MCF 10A (cell line): ENCODE measurements around the gene AQR. TPM values are rescaled to one million over a fixed set of nuclear protein-coding genes. Genes with fewer than 3 reads are reported as not detected.
A peak's percentile ranks its signal among the peaks of the same experiment; 100 is the strongest.

Source experiments
- BruUV-seq: library from RNA; stranded (reverse); fragments of 400-500 nt; replicated peaks from 2 replicates; lab custom pipeline; 2021; lab: Mats Ljungman, UMichigan
- CTCF ChIA-PET: fragments of 300-600 bp; sonication (Branson Sonifier 250); formaldehyde crosslinking; extraction: SDS; loops from one replicate; lab custom pipeline; 2021; ENCODE audit warnings: antibody characterized with exemption, inconsistent platforms; lab: Yijun Ruan, JAX
- POLR2A ChIA-PET: fragments of 300-600, 350-650 bp; sonication (Branson Sonifier 250); formaldehyde crosslinking; extraction: SDS; loops from one replicate; lab custom pipeline; 2020; ENCODE audit warnings: antibody characterized with exemption, inconsistent platforms; lab: Yijun Ruan, JAX
- DNase-seq: peaks from one replicate; pipeline ENCODE4 v3.0.0-alpha.2; 2018; ENCODE audit not compliant: unreplicated experiment
- H3K27ac Mint-ChIP-seq: one replicate; pipeline ENCODE4 v1.8.0; 2022; ENCODE audit warnings: mild to moderate bottlenecking, low read depth, mixed read lengths; ENCODE audit not compliant: unreplicated experiment
- H3K27me3 Mint-ChIP-seq: one replicate; pipeline ENCODE4 v1.8.0; 2022; ENCODE audit warnings: mixed read lengths; ENCODE audit not compliant: insufficient read depth, unreplicated experiment
- H3K36me3 Mint-ChIP-seq: one replicate; pipeline ENCODE4 v1.8.0; 2022; ENCODE audit warnings: mild to moderate bottlenecking, moderate library complexity, mixed read lengths; ENCODE audit not compliant: insufficient read depth, unreplicated experiment
- H3K4me1 Mint-ChIP-seq: one replicate; pipeline ENCODE4 v1.8.0; 2022; ENCODE audit warnings: mixed read lengths; ENCODE audit not compliant: insufficient read depth, unreplicated experiment
- H3K4me3 Mint-ChIP-seq: one replicate; pipeline ENCODE4 v1.8.0; 2022; ENCODE audit warnings: mild to moderate bottlenecking, moderate library complexity, mixed read lengths; ENCODE audit not compliant: unreplicated experiment
- H3K9me3 Mint-ChIP-seq: one replicate; pipeline ENCODE4 v1.8.0; 2022; ENCODE audit warnings: mixed read lengths; ENCODE audit not compliant: unreplicated experiment
- CTCF ChIP-seq: fragments of 200-600 bp; IDR thresholded peaks from one replicate; pipeline ENCODE4 v1.8.0; 2022; ENCODE audit warnings: antibody characterized with exemption, mild to moderate bottlenecking; ENCODE audit not compliant: unreplicated experiment
- intact Hi-C: fragments of 100-400 bp; cut with micrococcal nuclease; formaldehyde crosslinking; loops from 2 replicates; pipeline ENCODE4 v1.14.1; 2022
- total RNA-seq: library from RNA; stranded (reverse); gene quantifications from 2 replicates; pipeline ENCODE4 v1.2.3, GENCODE V29; 2022

The AQR gene
- total RNA-seq, 1 experiment from 2014 or later: 26.5 TPM

DNA sequence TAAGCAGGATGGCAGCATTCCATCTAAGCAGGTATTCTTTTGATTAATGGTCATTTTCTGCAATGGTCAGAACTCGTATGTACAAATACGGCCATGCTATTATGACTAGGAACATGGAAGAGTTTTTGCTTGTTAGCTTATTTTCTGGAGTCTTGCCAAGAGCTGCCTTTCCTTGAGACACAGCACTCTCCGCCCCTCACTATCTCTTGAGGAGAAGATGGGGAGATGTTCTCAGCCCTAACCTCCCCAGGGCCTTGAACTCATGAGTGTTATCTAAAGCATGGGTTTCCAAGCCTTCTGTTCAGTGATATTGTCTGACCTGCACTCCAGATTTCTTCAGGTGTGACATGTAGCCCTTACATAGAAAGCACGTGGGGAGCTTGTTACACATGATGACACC is 108.3 kb downstream of the AQR start:
- Mint-ChIP-seq H3K36me3 (peaks cover 71% of the 10 kb centered on the region), H3K9me3 (no peaks in the 10 kb centered on the region), H3K4me3 (no peak overlapping the region), H3K4me1 (peaks cover 1% of the 10 kb centered on the region), H3K27ac (no peak overlapping the region), H3K27me3 (no peaks in the 10 kb centered on the region)
- POLR2A ChIA-PET: no interaction called here
- DNase-seq: no peak
- CTCF ChIA-PET: interaction anchor here (0.8 to 1.2 kb wide), 4 partner anchors 13 to 244 kb away, joined by 3 to 4 read pairs (median 3); no protein-coding TSS in a partner anchor
- no TSS peak for BruUV-seq
- TF ChIP-seq CTCF: no peak
- intact Hi-C loops: no loop called here

DNA sequence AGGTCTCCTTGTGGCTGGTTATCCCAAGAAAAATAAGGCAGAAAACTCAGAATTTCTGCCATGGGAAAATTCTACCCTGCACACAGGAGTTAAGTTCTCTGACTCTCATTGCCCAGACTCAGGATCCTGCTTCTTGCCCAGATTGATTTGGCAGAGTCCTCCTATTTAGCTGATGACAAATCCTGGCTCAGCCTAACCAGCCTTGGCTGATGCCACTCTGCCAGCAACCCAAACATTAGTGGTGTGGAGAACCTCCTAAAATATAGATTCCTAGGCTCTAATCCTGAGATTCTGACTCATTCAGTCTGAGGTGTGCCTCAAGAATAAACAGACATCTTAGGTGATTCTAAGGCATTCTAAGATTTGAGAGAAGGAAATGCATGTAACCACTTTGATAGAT is 113.6 kb downstream of the AQR start:
- BruUV-seq: no TSS peak
- intact Hi-C loops: loop anchor here (10.0 kb wide), 1 partner anchor 151 kb away; no protein-coding TSS in a partner anchor
- Mint-ChIP-seq H3K27me3 (no peaks in the 10 kb centered on the region), H3K4me1 (peaks cover 14% of the 10 kb centered on the region), H3K36me3 (peaks cover 43% of the 10 kb centered on the region), H3K9me3 (no peaks in the 10 kb centered on the region), H3K27ac (no peak overlapping the region), H3K4me3 (no peak overlapping the region)
- ChIA-PET POLR2A (interaction anchor here (0.6 kb wide), 1 partner anchor 10 kb away, joined by 3 read pairs; no protein-coding TSS in a partner anchor), CTCF (interaction anchor here (0.6 kb wide), 1 partner anchor 13 kb away, joined by 3 read pairs; no protein-coding TSS in a partner anchor)
- TF ChIP-seq CTCF: no peak
- DNase-seq: peak; percentile 66

DNA sequence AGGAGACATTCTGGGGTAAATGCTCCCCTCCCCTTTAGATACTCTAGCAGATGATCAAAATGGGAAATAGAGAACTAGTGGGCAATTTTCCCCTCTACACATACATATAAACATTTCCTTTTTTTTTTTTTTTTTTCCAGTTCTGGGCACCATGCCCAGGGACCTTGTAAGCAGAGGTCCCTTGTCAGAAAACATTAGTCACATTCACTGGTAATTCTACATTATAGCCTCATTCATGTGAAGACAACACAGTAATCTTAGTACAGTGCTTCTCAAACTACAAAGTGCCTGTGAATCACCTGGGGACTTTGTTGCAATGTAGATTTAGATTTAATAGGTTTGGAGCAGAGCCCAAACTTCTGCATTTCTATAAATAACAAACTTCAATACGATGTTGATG is 114.1 kb downstream of the AQR start:
- no peak overlapping the region for H3K27ac Mint-ChIP-seq
- ChIA-PET POLR2A (interaction anchor here (0.6 kb wide), 1 partner anchor 164 kb away, joined by 3 read pairs; no protein-coding TSS in a partner anchor), CTCF (no interaction called here)
- intact Hi-C loops: loop anchor here (10.0 kb wide), 1 partner anchor 151 kb away; no protein-coding TSS in a partner anchor
- no TSS peak for BruUV-seq
- peak; percentile 62 for DNase-seq
- H3K4me3 Mint-ChIP-seq: no peak overlapping the region
- peaks cover 14% of the 10 kb centered on the region for H3K4me1 Mint-ChIP-seq
- no peaks in the 10 kb centered on the region for H3K9me3 Mint-ChIP-seq
- H3K27me3 Mint-ChIP-seq: no peaks in the 10 kb centered on the region
- peaks cover 43% of the 10 kb centered on the region for H3K36me3 Mint-ChIP-seq
- TF ChIP-seq CTCF: no peak

GRCh38 chr15:34854232-34854631 is 115.3 kb downstream of the AQR start:
- BruUV-seq: no TSS peak
- Mint-ChIP-seq H3K27me3 (no peaks in the 10 kb centered on the region), H3K9me3 (no peaks in the 10 kb centered on the region), H3K4me3 (no peak overlapping the region), H3K27ac (no peak overlapping the region), H3K36me3 (peaks cover 33% of the 10 kb centered on the region), H3K4me1 (peaks cover 14% of the 10 kb centered on the region)
- intact Hi-C loops: loop anchor here (10.0 kb wide), 1 partner anchor 149 kb away; no protein-coding TSS in a partner anchor
- CTCF ChIA-PET: interaction anchor here (0.6 to 1.1 kb wide), 2 partner anchors 42 to 142 kb away, joined by 3 read pairs; no protein-coding TSS in a partner anchor
- no peak for DNase-seq
- TF ChIP-seq CTCF: no peak
- POLR2A ChIA-PET: no interaction called here
